Measurements from ENCODE around the gene DPEP2.

DNA sequence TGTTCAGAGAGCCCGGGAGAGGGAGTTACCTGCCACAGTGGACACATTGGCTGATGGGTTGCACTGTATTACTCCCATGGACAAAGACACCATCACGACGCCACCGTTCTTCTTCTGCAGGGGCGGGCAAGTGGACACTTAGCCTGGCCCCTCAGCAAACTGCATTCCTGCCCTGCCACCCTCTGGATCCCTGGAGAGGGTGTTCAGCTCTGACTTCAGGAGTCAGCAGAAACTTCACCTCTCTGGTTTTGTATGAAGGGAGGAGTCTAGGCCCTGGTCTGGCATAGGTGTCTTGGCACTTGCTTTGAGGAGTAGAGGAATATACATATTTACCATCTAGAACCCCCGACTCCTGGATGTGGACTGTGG is 9.3 kb downstream of the DPEP2 start:
- TF ChIP-seq, protein P1, sequence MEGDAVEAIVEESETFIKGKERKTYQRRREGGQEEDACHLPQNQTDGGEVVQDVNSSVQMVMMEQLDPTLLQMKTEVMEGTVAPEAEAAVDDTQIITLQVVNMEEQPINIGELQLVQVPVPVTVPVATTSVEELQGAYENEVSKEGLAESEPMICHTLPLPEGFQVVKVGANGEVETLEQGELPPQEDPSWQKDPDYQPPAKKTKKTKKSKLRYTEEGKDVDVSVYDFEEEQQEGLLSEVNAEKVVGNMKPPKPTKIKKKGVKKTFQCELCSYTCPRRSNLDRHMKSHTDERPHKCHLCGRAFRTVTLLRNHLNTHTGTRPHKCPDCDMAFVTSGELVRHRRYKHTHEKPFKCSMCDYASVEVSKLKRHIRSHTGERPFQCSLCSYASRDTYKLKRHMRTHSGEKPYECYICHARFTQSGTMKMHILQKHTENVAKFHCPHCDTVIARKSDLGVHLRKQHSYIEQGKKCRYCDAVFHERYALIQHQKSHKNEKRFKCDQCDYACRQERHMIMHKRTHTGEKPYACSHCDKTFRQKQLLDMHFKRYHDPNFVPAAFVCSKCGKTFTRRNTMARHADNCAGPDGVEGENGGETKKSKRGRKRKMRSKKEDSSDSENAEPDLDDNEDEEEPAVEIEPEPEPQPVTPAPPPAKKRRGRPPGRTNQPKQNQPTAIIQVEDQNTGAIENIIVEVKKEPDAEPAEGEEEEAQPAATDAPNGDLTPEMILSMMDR (IDR thresholded peaks at IDR 0.05; ENCODE audit: insufficient read depth, low read depth, low read length): no peak
- no peak for TF ChIP-seq EZH2 (IDR thresholded peaks at IDR 0.05; ENCODE audit: insufficient read depth, low read length)
